Measurements from ENCODE around the gene ENTPD2.

The ENTPD2 gene

GRCh38 chr9:137053944-137054931 lies at the start of gene ENTPD2:
Gene ENTPD2 (minus strand): TSS chr9:137054061. CDS start chr9:137053997, 64 bp downstream.
- FAIRE-seq: no peak

GRCh38 chr9:137103206-137103999 lies 49.5 kb upstream of the ENTPD2 start:
- FAIRE-seq: no peak

- no peak for FAIRE-seq
Observed at GRCh38 chr9:137099231-137099630, 45.4 kb upstream of the ENTPD2 start.

GRCh38 chr9:137097761-137098462 lies 44.1 kb upstream of the ENTPD2 start:
- FAIRE-seq: no peak

GRCh38 chr9:137096785-137097546 lies 43.1 kb upstream of the ENTPD2 start:
- FAIRE-seq: no peak

- no peak for FAIRE-seq
Observed at GRCh38 chr9:137095664-137096517, 42.0 kb upstream of the ENTPD2 start.

GRCh38 chr9:137089232-137089947 lies 35.5 kb upstream of the ENTPD2 start:
- no peak for FAIRE-seq

- no peak for FAIRE-seq
Observed at GRCh38 chr9:137088121-137088520, 34.3 kb upstream of the ENTPD2 start.

GRCh38 chr9:137087409-137087925 lies 33.6 kb upstream of the ENTPD2 start:
- no peak for FAIRE-seq

- FAIRE-seq: peak; percentile 30
Observed at GRCh38 chr9:137086531-137087408, 32.9 kb upstream of the ENTPD2 start, which contains the start of gene MAN1B1. Gene MAN1B1 (plus strand): TSS chr9:137086985. CDS start chr9:137087000, 15 bp downstream.

- no peak for FAIRE-seq
Observed at GRCh38 chr9:137085920-137086530, 32.2 kb upstream of the ENTPD2 start.

- FAIRE-seq: no peak
Observed at GRCh38 chr9:137084526-137084925, 30.7 kb upstream of the ENTPD2 start.

GRCh38 chr9:137083394-137084004 lies 29.6 kb upstream of the ENTPD2 start:
- no peak for FAIRE-seq

GRCh38 chr9:137082925-137083290 lies 29.0 kb upstream of the ENTPD2 start:
- no peak for FAIRE-seq

GRCh38 chr9:137082222-137082924 lies 28.5 kb upstream of the ENTPD2 start:
- no peak for FAIRE-seq

- FAIRE-seq: no peak
Observed at GRCh38 chr9:137080260-137081122, 26.6 kb upstream of the ENTPD2 start.

- no peak for FAIRE-seq
Observed at GRCh38 chr9:137079401-137079787, 25.5 kb upstream of the ENTPD2 start.
